HG03469 (cell line): Measurements from ENCODE around the gene HEXIM1.

ENCODE experiments used
- ATAC-seq: cut with Tn5 transposase; IDR thresholded peaks from one replicate; pipeline ENCODE4 v1.9.1; 2021; ENCODE audit warnings: mild to moderate bottlenecking, moderate library complexity, moderate number of reproducible peaks; ENCODE audit not compliant: unreplicated experiment

HEXIM1 gene, protein sequence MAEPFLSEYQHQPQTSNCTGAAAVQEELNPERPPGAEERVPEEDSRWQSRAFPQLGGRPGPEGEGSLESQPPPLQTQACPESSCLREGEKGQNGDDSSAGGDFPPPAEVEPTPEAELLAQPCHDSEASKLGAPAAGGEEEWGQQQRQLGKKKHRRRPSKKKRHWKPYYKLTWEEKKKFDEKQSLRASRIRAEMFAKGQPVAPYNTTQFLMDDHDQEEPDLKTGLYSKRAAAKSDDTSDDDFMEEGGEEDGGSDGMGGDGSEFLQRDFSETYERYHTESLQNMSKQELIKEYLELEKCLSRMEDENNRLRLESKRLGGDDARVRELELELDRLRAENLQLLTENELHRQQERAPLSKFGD

GRCh38 chr17:45148183-45149036 is at the start of gene HEXIM1:
HEXIM1 (plus strand) TSS chr17:45148475; CDS start chr17:45149191, 716 bp downstream.
- ATAC-seq: peak; percentile 49

- no peak for ATAC-seq
Observed at GRCh38 chr17:45098869-45099616, 49.2 kb upstream of the HEXIM1 start.

DNA sequence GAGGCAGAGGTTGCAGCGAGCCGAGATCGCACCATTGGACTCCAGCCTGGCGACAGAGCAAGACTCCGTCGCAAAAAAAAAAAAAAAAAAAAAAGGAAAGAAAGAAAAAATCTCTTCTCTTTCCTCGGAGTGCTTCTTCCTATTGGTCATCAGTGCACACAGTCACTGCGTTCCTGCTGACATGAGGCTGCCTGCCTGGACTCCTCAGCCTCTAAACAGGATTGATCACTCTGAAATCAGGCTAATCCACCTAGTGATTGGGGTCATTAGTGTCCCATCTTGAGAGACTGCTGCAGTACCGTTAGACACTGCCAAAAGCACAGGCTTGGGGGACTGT is 46.8 kb upstream of the HEXIM1 start:
- no peak for ATAC-seq

DNA sequence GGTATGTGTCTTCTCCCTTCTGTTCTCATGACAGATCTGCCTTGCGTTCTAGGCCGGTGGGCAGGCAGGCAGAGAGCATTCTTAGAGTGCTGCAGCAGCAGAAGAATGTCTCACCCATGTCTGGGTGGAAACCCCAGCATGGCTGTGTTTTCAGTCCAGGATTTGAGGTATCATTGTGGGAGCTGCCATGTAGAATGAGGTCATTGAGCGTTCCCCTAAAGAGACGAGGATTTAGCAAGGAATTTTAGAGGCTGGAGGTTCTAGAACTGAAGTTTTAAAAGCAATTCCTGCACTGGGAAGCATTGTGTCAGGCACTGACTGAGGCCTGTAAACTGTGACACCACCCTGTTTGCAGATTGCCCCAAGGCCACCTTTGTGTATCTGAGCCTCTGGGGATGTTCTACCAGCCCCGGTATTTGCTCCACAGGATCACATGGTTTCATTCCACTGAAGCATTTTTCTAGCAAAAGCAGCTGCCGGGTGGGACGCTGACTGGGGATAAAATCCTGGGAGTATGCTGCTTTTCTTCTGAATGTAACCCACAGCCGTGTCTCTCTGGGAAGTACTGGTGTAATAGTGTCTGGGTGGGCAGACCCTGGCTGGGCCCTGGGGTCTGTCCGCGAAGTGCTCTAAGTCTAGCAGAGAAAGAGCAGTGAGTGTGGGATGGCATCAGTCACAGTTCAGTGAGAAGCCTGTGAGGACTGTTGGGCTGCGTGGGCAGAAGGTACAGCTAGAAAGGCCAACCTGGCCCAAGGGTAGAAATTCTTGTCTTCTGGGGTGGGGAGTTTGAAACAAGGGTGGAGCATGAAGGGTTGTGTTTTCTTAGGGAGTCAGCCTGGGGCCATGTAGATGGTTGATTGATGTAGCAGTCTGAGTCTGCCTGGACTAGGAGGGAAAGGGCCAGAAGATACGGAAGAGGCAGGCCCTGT is 46.1 kb upstream of the HEXIM1 start:
- no peak for ATAC-seq

- ATAC-seq: no peak
Observed at GRCh38 chr17:45102856-45103255, 45.4 kb upstream of the HEXIM1 start.

DNA sequence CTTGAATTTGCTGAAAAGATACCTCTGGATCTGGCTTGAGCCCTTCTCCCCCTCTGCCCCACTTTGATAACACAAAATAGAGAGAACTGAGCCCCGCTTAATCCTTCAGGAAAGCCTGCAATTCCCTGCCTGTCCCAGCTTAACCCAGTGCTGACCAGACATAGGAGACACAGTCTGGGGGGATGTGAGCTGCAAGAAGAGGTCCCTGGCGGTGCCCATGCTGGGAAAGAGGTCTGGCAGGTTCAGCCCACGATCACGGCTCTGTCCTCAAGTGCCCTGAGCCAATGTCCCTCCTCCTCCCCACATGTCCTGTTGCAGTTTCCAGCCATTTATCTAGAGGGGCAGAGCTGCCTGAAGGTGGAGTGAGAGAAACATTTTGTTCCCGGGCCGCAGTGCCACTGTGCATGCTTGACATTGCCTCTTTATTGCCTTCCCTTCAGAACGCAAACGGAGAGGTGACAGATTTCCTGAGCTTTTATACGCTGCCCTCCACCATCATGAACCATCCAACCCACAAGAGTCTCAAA is 44.9 kb upstream of the HEXIM1 start:
- ATAC-seq: no peak

- ATAC-seq: no peak
Observed at GRCh38 chr17:45104029-45104428, 44.2 kb upstream of the HEXIM1 start.

- ATAC-seq: no peak
Observed at GRCh38 chr17:45104497-45104896, 43.8 kb upstream of the HEXIM1 start.

- ATAC-seq: no peak
Observed at GRCh38 chr17:45104907-45105624, 43.2 kb upstream of the HEXIM1 start.

GRCh38 chr17:45106096-45106495 is 42.2 kb upstream of the HEXIM1 start:
- ATAC-seq: no peak

DNA sequence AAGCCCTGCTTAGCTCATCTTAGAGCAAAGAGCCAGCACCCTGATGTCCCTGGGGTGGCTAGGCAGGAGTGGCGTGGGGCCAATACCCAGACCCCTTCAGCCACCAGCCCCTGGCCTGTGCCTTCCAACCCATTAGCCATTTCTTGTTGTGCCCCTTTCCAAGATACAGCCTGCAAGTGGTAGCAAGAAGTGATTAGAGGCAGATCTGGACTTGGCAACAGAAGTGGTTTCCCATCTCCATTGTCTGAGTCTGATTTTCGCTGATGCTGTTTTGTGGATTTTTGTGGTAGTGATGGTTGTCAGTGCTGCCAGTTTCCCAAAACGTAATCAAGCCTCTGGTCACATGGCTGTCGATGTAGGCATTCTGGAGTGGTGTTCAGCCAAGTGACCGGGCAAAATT is 41.7 kb upstream of the HEXIM1 start:
- no peak for ATAC-seq

- no peak for ATAC-seq
Observed at GRCh38 chr17:45107293-45108010, 40.8 kb upstream of the HEXIM1 start.

- ATAC-seq: no peak
Observed at GRCh38 chr17:45108051-45108450, 40.2 kb upstream of the HEXIM1 start.

DNA sequence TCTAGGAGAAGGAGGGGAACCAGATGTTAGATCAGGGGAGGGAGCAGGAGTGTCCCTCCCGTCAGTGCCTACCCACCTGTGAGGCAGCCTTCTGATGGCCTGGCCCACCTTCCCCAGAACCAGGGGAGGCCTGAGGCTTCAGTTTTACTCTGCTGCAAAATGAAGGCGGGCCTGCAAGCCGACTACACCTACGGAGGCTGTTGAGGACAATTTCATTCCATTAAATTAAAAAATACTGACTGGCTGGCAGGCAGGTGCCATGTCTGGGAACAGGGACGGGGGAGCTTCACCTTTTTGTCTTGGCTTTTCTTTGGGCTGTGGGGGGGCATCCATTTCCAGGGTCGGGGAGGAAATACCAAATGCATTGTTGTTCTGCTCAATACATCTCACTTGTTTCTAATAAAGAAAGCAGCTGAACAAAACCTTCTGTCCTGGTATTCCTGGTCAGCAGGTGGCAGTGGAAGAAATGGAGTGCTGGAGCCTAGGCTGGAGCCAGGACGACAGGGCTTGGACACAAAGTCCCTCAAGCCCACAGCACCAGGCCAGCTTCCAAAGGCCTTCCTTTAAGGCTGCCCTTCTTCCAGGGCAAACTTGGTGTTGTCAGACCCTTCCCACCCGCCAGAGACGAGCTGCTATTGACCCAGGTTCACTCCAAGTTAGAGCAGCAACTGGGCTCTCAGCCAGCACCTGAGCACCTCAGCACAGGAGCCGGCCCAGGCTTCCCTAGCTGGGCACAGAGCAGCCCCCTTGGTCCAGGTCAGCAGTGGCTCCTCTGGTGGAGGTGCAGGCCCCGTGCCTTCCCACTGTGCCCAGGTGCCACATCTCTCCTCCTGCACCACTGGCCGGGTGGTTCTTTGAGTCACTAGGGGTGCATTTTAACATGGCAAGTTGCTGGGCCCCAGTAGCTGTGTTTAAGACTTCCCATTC is 39.4 kb upstream of the HEXIM1 start:
- no peak for ATAC-seq

DNA sequence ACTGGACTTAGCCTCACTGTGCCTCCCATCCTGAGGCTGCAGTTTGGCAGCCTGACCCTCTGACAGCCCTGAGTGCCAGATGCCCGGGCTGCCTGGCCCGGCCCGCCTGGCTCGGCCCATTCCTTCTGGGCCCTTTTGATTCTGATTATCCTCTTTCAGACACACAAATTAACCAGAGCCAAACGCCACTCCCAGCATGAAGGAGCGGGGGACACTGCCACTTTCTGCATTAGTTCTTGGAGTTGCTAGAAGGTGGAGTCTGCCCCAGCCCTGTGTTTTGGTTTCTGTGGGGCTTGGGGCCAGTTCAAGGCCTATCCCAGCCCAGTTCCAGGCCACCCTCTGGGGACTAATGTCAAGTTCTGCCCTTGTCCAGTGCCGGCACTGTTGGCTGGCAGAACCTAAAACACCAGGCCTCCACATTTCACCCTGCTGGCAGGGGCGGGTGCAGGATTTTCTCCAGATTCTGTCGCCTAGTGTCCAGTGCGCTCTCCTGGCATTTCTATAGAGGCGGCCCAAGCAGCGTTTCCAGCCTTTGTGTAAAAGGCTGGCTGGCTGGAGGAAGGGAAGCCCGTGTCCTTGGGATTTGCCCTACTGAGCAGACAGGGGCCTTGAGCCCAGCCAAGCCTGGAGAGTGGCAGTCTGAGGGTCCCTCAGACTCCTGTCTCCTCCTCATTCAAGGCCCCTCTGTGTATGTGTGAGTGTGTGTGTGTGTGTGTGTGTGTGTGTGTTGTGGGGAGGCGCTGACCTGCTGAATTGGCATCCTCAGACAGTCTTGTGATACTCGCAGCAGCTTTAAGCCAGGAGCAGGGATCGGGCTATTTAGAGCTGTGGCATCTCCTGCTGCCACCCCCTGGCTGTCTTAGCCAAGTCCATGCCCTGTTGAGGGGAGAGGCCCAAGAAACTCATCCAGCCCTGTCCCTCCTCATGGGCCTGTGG is 37.3 kb upstream of the HEXIM1 start:
- no peak for ATAC-seq

DNA sequence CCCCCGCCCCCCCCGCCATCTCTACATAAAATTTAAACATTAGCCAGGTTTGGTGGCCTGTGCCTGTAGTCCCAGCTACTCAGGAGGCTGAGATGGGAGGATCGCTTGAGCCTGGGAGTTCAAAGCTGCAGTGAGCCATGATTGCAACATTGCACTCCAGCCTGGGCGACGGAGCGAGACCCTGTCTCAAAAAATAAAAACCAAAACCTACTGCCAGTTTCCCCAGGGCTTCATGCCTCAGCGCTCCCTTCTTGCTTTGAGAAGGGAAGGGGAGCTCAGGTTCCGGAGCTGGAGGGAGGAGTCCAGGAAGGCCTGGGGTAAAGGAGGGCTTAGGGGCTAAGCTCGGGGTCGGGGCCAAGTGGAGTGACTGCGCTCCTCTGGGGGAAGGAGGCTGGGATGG is 36.4 kb upstream of the HEXIM1 start:
- no peak for ATAC-seq
